Skeletal muscle satellite cell (primary cell): ENCODE measurements around the gene ADAM8.

ENCODE experiments used
- H3K27me3 ChIP-seq: 2 replicates; pipeline ENCODE4 v1.7.0; 2013; ENCODE audit warnings: low read length; ENCODE audit not compliant: control insufficient read depth, insufficient read depth
- H3K36me3 ChIP-seq: 2 replicates; pipeline ENCODE4 v1.7.0; 2013; ENCODE audit warnings: mild to moderate bottlenecking, control low read depth, low read length; ENCODE audit not compliant: insufficient read depth
- H3K4me1 ChIP-seq: 2 replicates; pipeline ENCODE4 v1.7.0; 2013; ENCODE audit warnings: low read length; ENCODE audit not compliant: control insufficient read depth, insufficient read depth
- H3K4me2 ChIP-seq: 2 replicates; pipeline ENCODE4 v1.7.0; 2013; ENCODE audit warnings: mild to moderate bottlenecking, low read length
- H3K4me3 ChIP-seq: 2 replicates; pipeline ENCODE4 v1.7.0; 2013; ENCODE audit warnings: low read length
- H3K9ac ChIP-seq: 2 replicates; pipeline ENCODE4 v1.7.0; 2013; ENCODE audit warnings: mild to moderate bottlenecking, low read depth, low read length, moderate library complexity
- H3K9me3 ChIP-seq: replicated peaks from 2 replicates; pipeline ENCODE4 v1.7.0; 2013; ENCODE audit warnings: mild to moderate bottlenecking, control low read depth, low read length

ADAM8 gene

GRCh38 chr10:133279326-133280226 is 2.9 kb upstream of the ADAM8 start:
- no peak overlapping the region for H3K4me2 ChIP-seq
- no peak overlapping the region for H3K9ac ChIP-seq
- no peaks in the 10 kb centered on the region for H3K9me3 ChIP-seq
- peaks cover 24% of the 10 kb centered on the region for H3K27me3 ChIP-seq
- H3K4me1 ChIP-seq = no peaks in the 10 kb centered on the region
- H3K4me3 ChIP-seq = no peak overlapping the region
- H3K36me3 ChIP-seq = peaks cover 36% of the 10 kb centered on the region

DNA sequence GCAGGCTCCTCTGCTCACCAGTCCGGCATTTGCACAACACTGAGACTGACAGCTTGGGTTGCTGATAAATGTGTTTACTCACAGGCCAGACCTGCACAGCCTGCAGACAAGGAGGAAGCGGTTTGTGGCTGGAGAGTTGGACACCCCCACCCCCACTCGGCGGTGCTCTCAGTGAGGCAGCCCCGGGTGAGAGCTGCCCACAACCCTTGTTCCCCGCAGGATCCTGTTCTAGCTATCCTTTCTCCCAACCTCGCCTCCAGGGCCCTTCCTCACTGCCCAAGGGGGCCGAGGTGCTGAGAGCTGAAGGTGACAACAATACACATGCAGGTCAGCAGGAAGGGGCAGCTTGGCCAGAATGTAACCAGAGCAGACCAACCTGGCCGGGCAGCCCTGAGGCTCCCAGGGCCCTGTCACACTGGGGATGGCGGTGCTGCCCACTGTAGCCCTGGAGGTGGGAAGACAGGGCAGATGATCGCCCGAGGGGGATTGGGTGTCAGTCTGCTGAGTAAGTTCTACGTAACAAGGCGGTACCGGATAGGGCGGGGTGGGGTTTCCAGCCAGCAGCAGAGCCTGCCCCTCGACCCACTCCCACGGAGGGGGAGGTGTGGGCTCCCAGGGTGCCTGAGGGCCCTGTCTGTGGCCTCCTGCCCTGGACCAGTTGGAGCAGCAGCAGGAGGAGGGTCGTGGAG is 2.1 kb upstream of the ADAM8 start:
- Histone ChIP-seq H3K27me3 (peaks cover 25% of the 10 kb centered on the region), H3K36me3 (peaks cover 28% of the 10 kb centered on the region), H3K4me2 (no peak overlapping the region), H3K4me1 (no peaks in the 10 kb centered on the region), H3K4me3 (no peak overlapping the region), H3K9me3 (no peaks in the 10 kb centered on the region), H3K9ac (no peak overlapping the region)

DNA sequence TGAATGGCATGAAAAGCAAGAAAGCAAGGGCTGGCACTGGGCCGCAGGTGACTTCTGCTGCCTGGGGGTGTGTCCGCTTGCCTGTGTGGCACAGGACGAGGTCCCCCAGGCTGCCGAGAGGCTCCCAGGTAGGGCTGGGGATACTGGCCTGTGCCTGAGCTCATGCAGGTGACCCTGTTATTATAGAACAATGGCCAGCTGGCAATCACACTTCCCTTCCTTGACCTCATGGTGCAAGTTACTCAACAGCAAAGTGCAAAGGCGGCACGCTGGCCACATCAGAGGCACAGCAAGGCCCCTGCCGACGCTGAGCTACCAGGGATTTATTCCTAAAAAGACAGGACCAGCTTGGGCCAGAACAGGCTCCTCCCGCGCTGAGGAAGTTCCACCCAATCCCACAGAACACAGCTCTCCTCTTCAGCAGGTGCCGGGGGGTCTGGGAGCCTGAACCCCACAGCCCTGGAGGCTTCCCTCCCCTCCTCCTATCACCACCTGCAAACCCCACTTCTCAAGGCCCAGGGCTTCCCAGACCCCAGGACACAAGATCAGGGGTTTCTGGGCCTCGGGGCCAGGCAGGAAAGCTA is 1.4 kb upstream of the ADAM8 start:
- H3K4me1 ChIP-seq = no peaks in the 10 kb centered on the region

DNA sequence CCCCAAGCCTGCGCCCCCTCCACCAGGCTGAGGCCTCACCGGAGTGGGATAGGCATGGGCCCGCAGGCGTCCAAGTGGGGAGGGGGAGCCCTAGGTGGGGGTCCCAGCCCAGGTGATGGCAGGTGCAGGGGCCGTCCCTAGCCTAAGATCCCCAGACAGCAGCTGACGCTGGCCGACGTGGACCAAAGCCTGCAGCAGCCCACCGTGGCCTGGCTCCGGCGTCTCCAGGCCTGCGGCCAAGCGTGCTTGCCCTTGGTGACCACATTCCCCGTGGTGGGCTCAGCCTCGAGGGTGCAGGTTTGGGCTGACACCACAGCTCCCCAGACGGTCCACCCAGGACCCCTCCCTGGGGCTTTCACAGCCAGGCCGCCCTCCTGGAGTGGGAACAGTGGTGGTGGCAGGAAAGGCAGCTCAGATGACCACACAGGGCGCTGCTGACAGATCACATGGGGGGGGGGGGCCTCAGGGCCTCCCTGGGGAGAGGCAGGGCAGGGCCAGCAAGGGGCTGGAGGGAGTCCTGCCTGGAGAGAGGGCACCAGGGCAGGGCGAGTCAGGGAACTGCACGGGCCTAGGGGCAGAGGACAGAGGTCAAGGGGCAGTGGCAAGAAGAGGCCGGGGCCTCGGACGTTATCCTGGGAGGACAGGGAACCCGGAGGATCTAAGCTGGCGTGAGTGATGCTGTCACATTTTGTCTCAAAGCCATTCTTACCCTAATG is 767 bp upstream of the ADAM8 start:
- H3K9ac ChIP-seq = no peak overlapping the region
- H3K4me2 ChIP-seq = no peak overlapping the region
- no peak overlapping the region for H3K4me3 ChIP-seq
- H3K9me3 ChIP-seq = no peaks in the 10 kb centered on the region
- H3K4me1 ChIP-seq = no peaks in the 10 kb centered on the region
- peaks cover 25% of the 10 kb centered on the region for H3K27me3 ChIP-seq
- peaks cover 16% of the 10 kb centered on the region for H3K36me3 ChIP-seq

More for the DNA sequence above, 1.4 kb upstream of the ADAM8 start:
- Histone ChIP-seq H3K36me3 (peaks cover 23% of the 10 kb centered on the region), H3K4me2 (no peak overlapping the region), H3K4me3 (no peak overlapping the region), H3K9ac (no peak overlapping the region), H3K27me3 (peaks cover 25% of the 10 kb centered on the region), H3K9me3 (no peaks in the 10 kb centered on the region)

DNA sequence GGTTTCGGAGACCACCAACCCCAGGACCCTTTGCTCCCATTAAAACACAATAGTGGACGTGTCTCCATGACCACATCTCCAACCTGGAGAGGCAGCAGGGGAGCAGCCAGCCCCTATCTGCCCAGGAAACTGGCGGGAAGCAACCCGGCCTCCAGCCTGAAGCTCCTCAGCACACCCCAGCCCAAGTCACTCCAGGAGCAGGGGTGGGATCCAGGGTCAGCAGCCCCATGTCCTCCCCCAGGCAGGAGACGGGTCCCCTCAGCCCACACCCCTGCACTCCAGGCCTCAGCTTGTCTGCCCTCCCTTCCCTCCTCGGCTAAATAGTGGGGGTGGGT is 601 bp downstream of the ADAM8 start:
- Histone ChIP-seq H3K4me2 (no peak overlapping the region), H3K9me3 (no peaks in the 10 kb centered on the region), H3K9ac (no peak overlapping the region), H3K27me3 (peaks cover 25% of the 10 kb centered on the region), H3K4me1 (no peaks in the 10 kb centered on the region), H3K4me3 (no peak overlapping the region), H3K36me3 (peaks cover 3% of the 10 kb centered on the region)

- H3K9ac ChIP-seq = no peak overlapping the region
- no peak overlapping the region for H3K4me2 ChIP-seq
- H3K9me3 ChIP-seq = no peaks in the 10 kb centered on the region
- no peak overlapping the region for H3K4me3 ChIP-seq
- peaks cover 3% of the 10 kb centered on the region for H3K36me3 ChIP-seq
- H3K4me1 ChIP-seq = no peaks in the 10 kb centered on the region
- H3K27me3 ChIP-seq = peaks cover 25% of the 10 kb centered on the region
These were observed 980 bp downstream of the ADAM8 start for GRCh38 chr10:133275684-133276092.

- H3K4me3 ChIP-seq = no peak overlapping the region
- H3K9ac ChIP-seq = no peak overlapping the region
- peaks cover 3% of the 10 kb centered on the region for H3K36me3 ChIP-seq
- H3K4me1 ChIP-seq = no peaks in the 10 kb centered on the region
- H3K27me3 ChIP-seq = peaks cover 25% of the 10 kb centered on the region
- no peak overlapping the region for H3K4me2 ChIP-seq
- H3K9me3 ChIP-seq = no peaks in the 10 kb centered on the region
These were observed 1.7 kb downstream of the ADAM8 start for GRCh38 chr10:133274751-133275683.

DNA sequence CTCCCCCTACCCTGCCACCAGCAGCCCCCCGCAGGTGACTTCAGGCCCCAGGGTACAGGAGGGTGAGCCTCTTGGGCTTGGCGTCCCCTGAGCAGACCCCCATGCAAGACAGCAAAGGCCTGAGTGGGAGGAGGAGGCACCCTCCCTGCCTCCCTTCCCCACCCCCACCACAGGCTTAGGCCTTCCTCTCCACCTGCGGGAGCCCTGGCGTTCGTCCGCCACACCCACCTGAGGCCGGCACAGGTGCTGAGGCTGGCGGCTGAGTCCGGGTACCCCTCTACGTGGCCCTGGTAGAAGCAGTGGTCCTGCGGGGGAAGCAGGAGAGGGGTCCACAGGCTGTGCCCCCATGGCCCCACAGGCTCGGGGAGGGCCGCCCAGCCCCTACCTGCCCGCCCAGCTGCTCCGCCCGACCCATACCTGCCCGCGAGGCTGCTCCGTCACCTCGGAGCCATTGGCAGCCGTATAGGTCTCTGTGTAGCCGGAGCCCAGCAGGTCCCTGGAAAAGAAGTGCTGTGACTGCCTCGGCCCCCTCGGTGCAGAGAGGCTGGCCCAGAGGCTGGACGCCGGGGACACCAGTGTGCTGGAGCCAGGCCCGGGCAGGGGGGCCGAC is 3.0 kb downstream of the ADAM8 start:
- Histone ChIP-seq H3K9me3 (no peaks in the 10 kb centered on the region), H3K4me2 (no peak overlapping the region), H3K4me3 (no peak overlapping the region), H3K4me1 (no peaks in the 10 kb centered on the region), H3K36me3 (no peaks in the 10 kb centered on the region), H3K9ac (no peak overlapping the region), H3K27me3 (peaks cover 25% of the 10 kb centered on the region)

GRCh38 chr10:133272964-133273420 is 3.7 kb downstream of the ADAM8 start:
- Histone ChIP-seq H3K27me3 (peaks cover 25% of the 10 kb centered on the region), H3K4me2 (no peak overlapping the region), H3K4me1 (no peaks in the 10 kb centered on the region), H3K36me3 (no peaks in the 10 kb centered on the region), H3K9me3 (no peaks in the 10 kb centered on the region), H3K9ac (no peak overlapping the region), H3K4me3 (no peak overlapping the region)

DNA sequence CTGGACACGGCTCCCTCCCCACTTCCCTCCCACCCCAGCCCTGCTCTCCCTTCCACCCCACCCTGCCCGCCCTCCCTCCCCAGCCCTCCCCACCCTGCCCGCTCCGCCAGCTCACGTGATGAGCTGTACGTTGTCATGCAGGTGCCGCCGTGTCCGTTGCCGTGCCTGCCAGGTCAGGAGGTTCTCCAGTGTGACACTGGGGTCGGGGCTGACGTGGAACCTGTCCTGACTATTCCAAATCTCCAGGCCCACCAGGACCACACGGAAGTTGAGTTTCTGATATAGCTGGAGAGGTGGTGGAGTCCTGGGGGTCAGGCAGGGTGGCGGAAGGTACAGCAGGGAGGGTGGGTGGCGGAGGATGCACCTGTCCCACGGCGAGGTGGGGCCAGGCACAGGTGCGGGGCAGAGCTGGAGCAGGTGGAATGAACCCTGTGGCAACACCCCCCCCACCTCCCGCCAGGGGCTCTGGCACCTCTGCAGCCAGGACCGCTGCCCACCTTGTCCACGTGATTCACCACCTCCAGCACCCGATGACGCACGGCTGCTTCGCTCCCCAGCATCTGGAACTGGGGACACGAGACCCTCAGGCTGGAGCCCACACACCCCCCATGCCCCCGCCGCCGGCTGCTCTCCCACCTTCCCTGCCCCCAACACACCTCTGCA is 4.2 kb downstream of the ADAM8 start:
- Histone ChIP-seq H3K4me2 (no peak overlapping the region), H3K36me3 (no peaks in the 10 kb centered on the region), H3K4me3 (no peak overlapping the region), H3K27me3 (peaks cover 25% of the 10 kb centered on the region), H3K9me3 (no peaks in the 10 kb centered on the region), H3K9ac (no peak overlapping the region), H3K4me1 (no peaks in the 10 kb centered on the region)
